ENCODE data around the gene TOP3B. TPM values are rescaled to one million over a fixed set of nuclear protein-coding genes. Genes with fewer than 3 reads are reported as not detected.

TOP3B gene
- total RNA-seq = 10 to 100 TPM; 30.4 to 40.0 (median 38.3) TPM
- long read RNA-seq, donor 1, transcript TOP3B-201 (18 exons, 2,863 nt) = major isoform, 19 of 56 reads
- long read RNA-seq, donor 1, partial matches to known transcripts = 18 of 56 reads
- long read RNA-seq, donor 1, other reads (novel, unspliced or antisense) = 19 of 56 reads
- long read RNA-seq, donor 2, partial matches to known transcripts = 1 of 7 reads
- long read RNA-seq, donor 2, other reads (novel, unspliced or antisense) = 5 of 7 reads

- peak within 1 kb of the TSS; percentile 96 for H3K4me3 ChIP-seq
- ATAC-seq = peak; percentile 99
- no peaks in the 10 kb centered on the region for H3K36me3 ChIP-seq (ENCODE audit: low read depth)
- peak; percentile 83 to 90 (median 89) for DNase-seq
- TF ChIP-seq CTCF (IDR thresholded peaks at IDR 0.05) = no peak
- intact Hi-C loops (cut with DNase I, micrococcal nuclease) = no loop called here
- peaks cover 2% of the 10 kb centered on the region for H3K4me1 ChIP-seq (ENCODE audit: low read depth)
- H3K9me3 ChIP-seq = no peaks in the 10 kb centered on the region
Measured at GRCh38 chr22:21982338-21982965, at the start of gene TOP3B. TSS of gene TOP3B (minus strand) at chr22:21982787. CDS start at chr22:21975709, 7,078 bp downstream.

GRCh38 chr22:22031183-22031945 lies 48.8 kb upstream of the TOP3B start:
- intact Hi-C loops (cut with DNase I, micrococcal nuclease) = no loop called here
- Histone ChIP-seq H3K36me3 (ENCODE audit: low read depth) (no peaks in the 10 kb centered on the region), H3K4me1 (ENCODE audit: low read depth) (no peaks in the 10 kb centered on the region), H3K9me3 (no peaks in the 10 kb centered on the region), H3K4me3 (no peak overlapping the region)
- peak; percentile 46 for ATAC-seq
- DNase-seq = no peak
- TF ChIP-seq CTCF (IDR thresholded peaks at IDR 0.05) = no peak

GRCh38 chr22:22030493-22031182 lies 48.1 kb upstream of the TOP3B start:
- intact Hi-C loops (cut with DNase I, micrococcal nuclease) = no loop called here
- no peak for TF ChIP-seq CTCF (IDR thresholded peaks at IDR 0.05)
- Histone ChIP-seq H3K4me1 (ENCODE audit: low read depth) (no peaks in the 10 kb centered on the region), H3K9me3 (no peaks in the 10 kb centered on the region), H3K36me3 (ENCODE audit: low read depth) (no peaks in the 10 kb centered on the region), H3K4me3 (no peak overlapping the region)
- ATAC-seq = peak; percentile 66
- DNase-seq = peak in 2 of 3 donors; percentile 2 to 57

- ATAC-seq (no peak), DNase-seq (no peak)
- Histone ChIP-seq H3K9me3 (no peaks in the 10 kb centered on the region), H3K4me1 (ENCODE audit: low read depth) (no peaks in the 10 kb centered on the region), H3K4me3 (no peak overlapping the region), H3K36me3 (ENCODE audit: low read depth) (no peaks in the 10 kb centered on the region)
- intact Hi-C loops (cut with DNase I, micrococcal nuclease) = no loop called here
- TF ChIP-seq CTCF (IDR thresholded peaks at IDR 0.05) = no peak
Measured at GRCh38 chr22:22027955-22028354, 45.4 kb upstream of the TOP3B start.

- DNase-seq = no peak
- H3K4me3 ChIP-seq = no peak overlapping the region
- H3K4me1 ChIP-seq (ENCODE audit: low read depth) = no peaks in the 10 kb centered on the region
- no peak for TF ChIP-seq CTCF (IDR thresholded peaks at IDR 0.05)
- H3K9me3 ChIP-seq = no peaks in the 10 kb centered on the region
- intact Hi-C loops (cut with DNase I, micrococcal nuclease) = no loop called here
- no peaks in the 10 kb centered on the region for H3K36me3 ChIP-seq (ENCODE audit: low read depth)
- peak; percentile 42 for ATAC-seq
Measured at GRCh38 chr22:22026157-22026831, 43.7 kb upstream of the TOP3B start.
